HG02970 (cell line): Measurements from ENCODE around the gene PARP4.
A peak's percentile ranks its signal among the peaks of the same experiment; 100 is the strongest.
"Not testable (repeated sequence)": the region's sequence is repeated elsewhere in the genome, so short reads cannot be mapped to it uniquely, and the experiment has no call there.

Experiments
- ATAC-seq: cut with Tn5 transposase; IDR thresholded peaks from one replicate; pipeline ENCODE4 v1.9.1; 2021; ENCODE audit warnings: mild to moderate bottlenecking, moderate library complexity, moderate number of reproducible peaks; ENCODE audit not compliant: unreplicated experiment, low FRiP score

Gene PARP4

DNA sequence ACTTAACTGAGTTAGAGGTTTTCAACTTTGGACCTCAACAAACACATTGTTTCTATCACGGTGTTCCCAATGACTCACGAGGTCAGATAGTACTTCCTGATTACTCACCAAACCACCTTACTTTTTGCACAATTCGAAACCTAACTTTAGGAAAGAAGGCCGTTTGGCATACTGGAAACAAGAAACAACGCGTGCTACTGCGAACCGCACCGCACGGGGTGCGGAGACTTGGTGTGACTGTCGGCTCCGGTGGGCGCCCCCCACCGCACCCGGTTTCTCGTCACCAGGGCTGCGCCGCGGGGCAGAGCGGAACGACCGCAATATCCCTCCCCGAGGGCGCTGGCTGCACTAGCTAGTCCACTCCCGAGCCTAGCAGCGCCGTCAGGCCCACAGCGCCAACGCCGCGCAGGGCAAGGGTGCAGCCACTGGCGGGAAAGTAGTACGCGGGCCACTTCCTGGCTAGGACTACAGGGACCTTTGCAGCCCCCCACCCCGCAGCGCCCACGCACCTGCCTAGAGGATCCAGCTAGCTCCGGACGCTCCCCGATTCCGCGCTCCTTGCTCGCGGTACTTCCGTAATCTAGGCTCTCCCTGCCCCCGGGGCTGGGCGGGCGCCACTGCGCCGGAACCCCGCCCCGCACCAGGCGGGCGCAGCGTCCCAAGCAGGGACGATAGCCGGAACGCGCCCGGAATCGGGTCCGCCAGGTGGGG is at the start of gene PARP4:
Gene PARP4, minus strand, starts transcription at position 582 of the 711 bp plus-strand sequence. CDS start 9,002 bp downstream, outside the sequence.
- peak; percentile 78 for ATAC-seq

GRCh38 chr13:24560579-24561187 is 48.1 kb upstream of the PARP4 start:
- not testable (repeated sequence) for ATAC-seq

DNA sequence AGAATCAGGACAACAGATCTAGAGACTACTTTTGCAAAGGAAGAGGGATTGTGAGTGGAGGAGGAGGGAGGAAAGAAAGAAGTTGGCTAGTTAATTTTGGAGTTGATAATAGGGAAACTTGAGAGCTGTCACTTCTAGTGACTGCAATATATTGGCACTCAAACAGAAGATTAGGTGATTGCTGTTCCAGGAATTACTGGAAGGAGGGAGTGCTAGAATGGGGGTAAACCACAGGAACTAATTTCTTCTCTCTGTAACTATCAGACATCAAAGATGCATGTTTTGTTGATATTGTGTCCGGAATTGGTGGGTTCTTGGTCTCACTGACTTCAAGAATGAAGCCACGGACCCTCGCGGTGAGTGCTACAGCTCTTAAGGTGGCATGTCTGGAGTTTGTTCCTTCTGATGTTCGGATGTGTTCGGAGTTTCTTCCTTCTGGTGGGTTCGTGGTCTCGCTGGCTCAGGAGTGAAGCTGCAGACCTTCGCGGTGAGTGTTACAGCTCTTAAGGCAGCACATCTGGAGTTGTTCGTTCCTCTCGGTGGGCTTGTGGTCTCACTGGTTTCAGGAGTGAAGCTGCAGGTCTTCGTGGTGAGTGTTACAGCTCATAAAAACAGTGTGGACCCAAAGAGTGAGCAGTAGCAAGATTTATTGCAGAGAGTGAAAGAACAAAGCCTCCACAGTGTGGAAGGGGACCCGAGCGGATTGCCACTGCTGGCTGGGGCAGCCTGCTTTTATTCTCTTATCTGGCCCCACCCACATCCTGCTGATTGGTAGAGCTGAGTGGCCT is 47.0 kb upstream of the PARP4 start:
- not testable (repeated sequence) for ATAC-seq

DNA sequence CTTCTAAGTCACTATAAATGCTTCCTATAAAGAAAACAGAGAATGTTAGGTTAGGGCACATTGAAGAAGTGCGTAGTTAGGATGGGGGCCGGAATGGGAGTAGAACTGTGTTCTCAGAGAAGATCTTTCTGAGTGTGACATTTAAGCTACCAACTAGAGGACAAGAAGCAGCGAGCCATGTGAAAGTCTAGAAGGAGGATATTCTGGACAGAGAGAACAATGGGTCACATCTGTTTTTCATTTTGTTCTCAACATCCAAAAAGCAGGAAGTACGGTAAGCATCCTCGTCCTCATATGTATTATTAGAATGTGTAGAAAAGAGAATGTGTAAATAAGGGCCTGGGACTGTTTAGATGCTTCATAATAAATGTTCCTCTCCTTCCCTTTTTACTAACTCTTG is 44.5 kb upstream of the PARP4 start:
- no peak for ATAC-seq

- not testable (repeated sequence) for ATAC-seq
These were observed 41.3 kb upstream of the PARP4 start for GRCh38 chr13:24553892-24554291.

DNA sequence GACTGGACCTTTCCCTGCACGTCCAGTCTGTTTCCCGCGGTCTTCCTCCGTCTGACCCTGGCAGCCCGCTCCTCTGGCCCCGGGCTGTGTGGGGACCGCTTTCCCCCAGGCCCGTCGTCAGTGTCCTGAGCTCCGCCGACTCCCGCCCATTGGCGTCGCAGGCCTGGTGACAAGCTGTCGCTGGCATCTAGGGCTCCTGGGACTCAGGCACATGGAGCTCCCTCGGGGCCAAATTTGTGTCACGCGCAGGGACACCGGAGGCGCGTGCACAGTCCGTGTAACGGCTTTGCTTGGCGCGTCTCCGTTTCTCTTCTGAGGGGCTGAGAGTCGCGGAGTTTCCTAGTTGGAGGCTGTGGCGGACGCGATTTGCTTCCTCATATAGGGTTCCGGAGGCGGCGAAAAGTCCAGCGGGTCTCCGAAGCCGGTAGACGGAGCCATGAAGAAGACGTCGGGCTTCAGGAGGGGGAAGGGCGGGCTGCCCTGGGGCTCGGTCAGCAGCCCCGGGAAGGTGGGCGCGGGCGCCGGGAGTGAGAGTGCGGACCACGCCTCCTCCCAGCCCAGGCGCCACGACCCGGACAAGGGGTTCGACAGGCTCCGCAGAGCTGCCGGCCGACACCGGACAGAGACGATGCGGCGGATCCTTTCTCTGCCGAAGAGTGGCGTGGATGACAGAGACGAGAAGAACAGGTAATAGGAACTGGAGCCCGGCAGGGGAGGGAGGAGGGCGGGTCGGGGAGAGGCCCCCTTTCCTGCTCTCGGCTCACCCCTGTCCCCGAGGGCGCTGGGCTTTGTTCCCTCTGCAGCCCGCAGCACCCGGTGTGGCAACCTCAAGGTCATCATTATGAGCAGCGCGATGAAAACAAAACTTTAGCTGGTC is 29.1 kb upstream of the PARP4 start:
- not testable (repeated sequence) for ATAC-seq

GRCh38 chr13:24541127-24541475 is 28.5 kb upstream of the PARP4 start:
- ATAC-seq = no peak

GRCh38 chr13:24540236-24541126 is 27.9 kb upstream of the PARP4 start:
- no peak for ATAC-seq

- no peak for ATAC-seq
These were observed 27.1 kb upstream of the PARP4 start for GRCh38 chr13:24539500-24540165.

GRCh38 chr13:24529478-24529877 is 16.9 kb upstream of the PARP4 start:
- ATAC-seq = no peak

GRCh38 chr13:24528816-24529398 is 16.3 kb upstream of the PARP4 start:
- no peak for ATAC-seq

GRCh38 chr13:24527266-24527775 is 14.7 kb upstream of the PARP4 start:
- no peak for ATAC-seq

DNA sequence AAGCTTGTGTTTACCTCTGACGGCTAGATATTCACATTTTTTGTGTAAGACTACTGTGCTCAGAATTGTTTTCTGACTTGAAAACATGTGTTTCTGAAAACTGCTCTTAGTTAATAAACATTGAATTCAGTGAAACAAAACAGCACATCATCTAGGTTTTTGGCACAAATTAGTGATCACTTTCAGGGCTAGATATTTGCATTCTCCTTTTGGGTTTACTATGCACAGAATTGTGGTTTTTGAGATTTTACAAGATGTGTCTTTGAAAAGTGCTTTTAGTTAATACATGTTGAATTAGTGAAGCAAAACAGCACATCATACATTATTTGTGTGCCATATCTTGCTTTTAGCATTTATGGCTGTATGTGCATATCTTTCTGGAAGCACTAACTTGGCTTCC is 8.2 kb upstream of the PARP4 start:
- no peak for ATAC-seq

GRCh38 chr13:24516919-24517318 is 4.3 kb upstream of the PARP4 start:
- no peak for ATAC-seq

- no peak for ATAC-seq
These were observed 283 bp upstream of the PARP4 start for GRCh38 chr13:24512908-24513213.

DNA sequence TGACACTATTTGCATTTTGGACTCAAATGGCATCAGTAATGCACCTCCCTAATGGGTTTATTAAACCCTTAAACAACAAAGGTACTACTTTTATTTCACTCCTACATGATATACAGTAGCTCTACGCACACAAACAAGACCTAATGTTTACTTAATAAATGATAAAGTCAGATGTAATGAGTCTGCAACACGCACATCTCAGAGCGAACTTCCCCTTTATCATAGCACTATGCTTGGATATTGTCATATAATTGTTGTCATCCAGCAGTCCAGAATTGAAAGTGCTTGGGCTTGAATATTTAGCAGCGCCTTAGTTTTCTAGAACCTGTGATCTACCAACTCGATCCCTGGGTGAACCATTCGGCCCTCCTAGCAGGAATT is 772 bp downstream of the PARP4 start:
- ATAC-seq = peak; percentile 5

- ATAC-seq = peak; percentile 25
These were observed 1.4 kb downstream of the PARP4 start for GRCh38 chr13:24511019-24511815.
